C4-2B (cell line): ENCODE data around the gene NCAN.

Experiments
- ZFX ChIP-seq: fragments of 450-650 bp; IDR thresholded peaks from 2 replicates; pipeline ENCODE4 v1.6.1; 2017
- TF ChIP-seq, protein P1 (sequence below): fragments of 450-650 bp; conservative IDR thresholded peaks from 2 replicates; pipeline ENCODE4 v1.5.1; 2017; ENCODE audit warnings: mild to moderate bottlenecking

GRCh38 chr19:19297759-19298158, 86.0 kb downstream of the NCAN start:
- TF ChIP-seq, protein P1, sequence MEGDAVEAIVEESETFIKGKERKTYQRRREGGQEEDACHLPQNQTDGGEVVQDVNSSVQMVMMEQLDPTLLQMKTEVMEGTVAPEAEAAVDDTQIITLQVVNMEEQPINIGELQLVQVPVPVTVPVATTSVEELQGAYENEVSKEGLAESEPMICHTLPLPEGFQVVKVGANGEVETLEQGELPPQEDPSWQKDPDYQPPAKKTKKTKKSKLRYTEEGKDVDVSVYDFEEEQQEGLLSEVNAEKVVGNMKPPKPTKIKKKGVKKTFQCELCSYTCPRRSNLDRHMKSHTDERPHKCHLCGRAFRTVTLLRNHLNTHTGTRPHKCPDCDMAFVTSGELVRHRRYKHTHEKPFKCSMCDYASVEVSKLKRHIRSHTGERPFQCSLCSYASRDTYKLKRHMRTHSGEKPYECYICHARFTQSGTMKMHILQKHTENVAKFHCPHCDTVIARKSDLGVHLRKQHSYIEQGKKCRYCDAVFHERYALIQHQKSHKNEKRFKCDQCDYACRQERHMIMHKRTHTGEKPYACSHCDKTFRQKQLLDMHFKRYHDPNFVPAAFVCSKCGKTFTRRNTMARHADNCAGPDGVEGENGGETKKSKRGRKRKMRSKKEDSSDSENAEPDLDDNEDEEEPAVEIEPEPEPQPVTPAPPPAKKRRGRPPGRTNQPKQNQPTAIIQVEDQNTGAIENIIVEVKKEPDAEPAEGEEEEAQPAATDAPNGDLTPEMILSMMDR: no peak
- TF ChIP-seq ZFX: no peak
